Measurements from ENCODE around the gene ZNF652. TPM values are rescaled to one million over a fixed set of nuclear protein-coding genes. Genes with fewer than 3 reads are reported as not detected.

Gene ZNF652
- total RNA-seq, 1 experiment from 2014 or later = 18.2 TPM

GRCh38 chr17:49375544-49375943, 13.5 kb upstream of the ZNF652 start:
- Histone ChIP-seq H3K9ac (ENCODE audit: low read length) (no peak overlapping the region), H3K4me1 (ENCODE audit: insufficient read depth, low read length) (no peaks in the 10 kb centered on the region), H4K20me1 (ENCODE audit: low read length) (no peaks in the 10 kb centered on the region), H3K9me3 (ENCODE audit: low read length) (no peaks in the 10 kb centered on the region), H3K4me2 (ENCODE audit: low read length) (no peak overlapping the region), H3K9me2 (replicated peaks; ENCODE audit: low read length) (no peaks in the 10 kb centered on the region), H3K36me3 (ENCODE audit: low read depth, low read length) (no peaks in the 10 kb centered on the region), H3K27ac (ENCODE audit: low read length) (no peak overlapping the region), H3K79me2 (ENCODE audit: low read length) (no peaks in the 10 kb centered on the region), H3K4me3 (ENCODE audit: low read length) (no peak overlapping the region), H3F3A (ENCODE audit: low read length, unreplicated experiment) (no peaks in the 10 kb centered on the region), H3K27me3 (ENCODE audit: low read length) (no peaks in the 10 kb centered on the region), H2AFZ (ENCODE audit: low read length) (no peak overlapping the region)
- CTCF ChIA-PET = no interaction called here
- intact Hi-C loops (cut with micrococcal nuclease) = no loop called here
- ATAC-seq (no peak), DNase-seq (no peak)
- TF ChIP-seq CTCF (conservative IDR thresholded peaks at IDR 0.05; ENCODE audit: low read depth, low read length) = no peak
- TF ChIP-seq EZH2phosphoT487 (IDR thresholded peaks at IDR 0.05; ENCODE audit: borderline replicate concordance, low read length) = no peak
- TF ChIP-seq EZH2 (IDR thresholded peaks at IDR 0.05; ENCODE audit: low read length, unreplicated experiment) = no peak
- POLR2A ChIA-PET (ENCODE audit: unreplicated experiment) = no interaction called here
- no TSS peak for BruUV-seq (replicated peaks)

GRCh38 chr17:49373115-49373514, 11.1 kb upstream of the ZNF652 start:
- H3F3A ChIP-seq (ENCODE audit: low read length, unreplicated experiment) = no peaks in the 10 kb centered on the region
- no peaks in the 10 kb centered on the region for H3K9me3 ChIP-seq (ENCODE audit: low read length)
- ATAC-seq = no peak
- H3K4me2 ChIP-seq (ENCODE audit: low read length) = no peak overlapping the region
- no peak for TF ChIP-seq EZH2phosphoT487 (IDR thresholded peaks at IDR 0.05; ENCODE audit: borderline replicate concordance, low read length)
- no peak for TF ChIP-seq EZH2 (IDR thresholded peaks at IDR 0.05; ENCODE audit: low read length, unreplicated experiment)
- H3K27ac ChIP-seq (ENCODE audit: low read length) = no peak overlapping the region
- no TSS peak for BruUV-seq (replicated peaks)
- no peak overlapping the region for H2AFZ ChIP-seq (ENCODE audit: low read length)
- CTCF ChIA-PET = no interaction called here
- no peaks in the 10 kb centered on the region for H3K79me2 ChIP-seq (ENCODE audit: low read length)
- no peak overlapping the region for H3K9ac ChIP-seq (ENCODE audit: low read length)
- H3K4me1 ChIP-seq (ENCODE audit: insufficient read depth, low read length) = no peaks in the 10 kb centered on the region
- POLR2A ChIA-PET (ENCODE audit: unreplicated experiment) = no interaction called here
- DNase-seq = no peak
- no peaks in the 10 kb centered on the region for H3K9me2 ChIP-seq (replicated peaks; ENCODE audit: low read length)
- H3K27me3 ChIP-seq (ENCODE audit: low read length) = no peaks in the 10 kb centered on the region
- intact Hi-C loops (cut with micrococcal nuclease) = no loop called here
- no peaks in the 10 kb centered on the region for H3K36me3 ChIP-seq (ENCODE audit: low read depth, low read length)
- H3K4me3 ChIP-seq (ENCODE audit: low read length) = no peak overlapping the region
- no peaks in the 10 kb centered on the region for H4K20me1 ChIP-seq (ENCODE audit: low read length)

- POLR2A ChIA-PET (ENCODE audit: unreplicated experiment) = no interaction called here
- no peak overlapping the region for H3K4me2 ChIP-seq (ENCODE audit: low read length)
- intact Hi-C loops (cut with micrococcal nuclease) = no loop called here
- ATAC-seq = no peak
- no peaks in the 10 kb centered on the region for H3K9me2 ChIP-seq (replicated peaks; ENCODE audit: low read length)
- DNase-seq = no peak
- BruUV-seq (replicated peaks) = no TSS peak
- no peaks in the 10 kb centered on the region for H3K4me1 ChIP-seq (ENCODE audit: insufficient read depth, low read length)
- no peak overlapping the region for H3K27ac ChIP-seq (ENCODE audit: low read length)
- H3K4me3 ChIP-seq (ENCODE audit: low read length) = no peak overlapping the region
- TF ChIP-seq CTCF (conservative IDR thresholded peaks at IDR 0.05; ENCODE audit: low read depth, low read length) (no peak), EZH2 (IDR thresholded peaks at IDR 0.05; ENCODE audit: low read length, unreplicated experiment) (no peak), EZH2phosphoT487 (IDR thresholded peaks at IDR 0.05; ENCODE audit: borderline replicate concordance, low read length) (no peak)
- CTCF ChIA-PET = no interaction called here
- no peaks in the 10 kb centered on the region for H3K27me3 ChIP-seq (ENCODE audit: low read length)
- H2AFZ ChIP-seq (ENCODE audit: low read length) = no peak overlapping the region
- no peaks in the 10 kb centered on the region for H3K36me3 ChIP-seq (ENCODE audit: low read depth, low read length)
- H3K9me3 ChIP-seq (ENCODE audit: low read length) = no peaks in the 10 kb centered on the region
- no peaks in the 10 kb centered on the region for H4K20me1 ChIP-seq (ENCODE audit: low read length)
- H3K79me2 ChIP-seq (ENCODE audit: low read length) = no peaks in the 10 kb centered on the region
- no peak overlapping the region for H3K9ac ChIP-seq (ENCODE audit: low read length)
- H3F3A ChIP-seq (ENCODE audit: low read length, unreplicated experiment) = no peaks in the 10 kb centered on the region
Observed at GRCh38 chr17:49372425-49372824, 10.4 kb upstream of the ZNF652 start.
